Measurements from ENCODE around the gene GALNS.

GALNS gene, protein sequence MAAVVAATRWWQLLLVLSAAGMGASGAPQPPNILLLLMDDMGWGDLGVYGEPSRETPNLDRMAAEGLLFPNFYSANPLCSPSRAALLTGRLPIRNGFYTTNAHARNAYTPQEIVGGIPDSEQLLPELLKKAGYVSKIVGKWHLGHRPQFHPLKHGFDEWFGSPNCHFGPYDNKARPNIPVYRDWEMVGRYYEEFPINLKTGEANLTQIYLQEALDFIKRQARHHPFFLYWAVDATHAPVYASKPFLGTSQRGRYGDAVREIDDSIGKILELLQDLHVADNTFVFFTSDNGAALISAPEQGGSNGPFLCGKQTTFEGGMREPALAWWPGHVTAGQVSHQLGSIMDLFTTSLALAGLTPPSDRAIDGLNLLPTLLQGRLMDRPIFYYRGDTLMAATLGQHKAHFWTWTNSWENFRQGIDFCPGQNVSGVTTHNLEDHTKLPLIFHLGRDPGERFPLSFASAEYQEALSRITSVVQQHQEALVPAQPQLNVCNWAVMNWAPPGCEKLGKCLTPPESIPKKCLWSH

GRCh38 chr16:88856828-88857727 is at the start of gene GALNS, which contains the start of gene TRAPPC2L:
GALNS (minus strand) TSS chr16:88856947; CDS start chr16:88856877, 70 bp downstream.
TRAPPC2L (plus strand) TSS chr16:88857127; CDS start chr16:88857151, 24 bp downstream.
- DNase-seq = peak; percentile 97 to 100
- TF ChIP-seq POLR2A (IDR thresholded peaks at IDR 0.05; ENCODE audit: low read length) (peak; percentile 56), GATA1 (IDR thresholded peaks at IDR 0.05; ENCODE audit: low read depth, low read length) (no peak)

- no peak for DNase-seq
- TF ChIP-seq POLR2A (IDR thresholded peaks at IDR 0.05; ENCODE audit: low read length) (no peak), GATA1 (IDR thresholded peaks at IDR 0.05; ENCODE audit: low read depth, low read length) (no peak)
These were observed 49.3 kb upstream of the GALNS start for GRCh38 chr16:88906020-88906419.

- peak; percentile 24 to 53 for DNase-seq
- TF ChIP-seq POLR2A (IDR thresholded peaks at IDR 0.05; ENCODE audit: low read length) (no peak), GATA1 (IDR thresholded peaks at IDR 0.05; ENCODE audit: low read depth, low read length) (no peak)
These were observed 48.8 kb upstream of the GALNS start for GRCh38 chr16:88905563-88905962.

DNA sequence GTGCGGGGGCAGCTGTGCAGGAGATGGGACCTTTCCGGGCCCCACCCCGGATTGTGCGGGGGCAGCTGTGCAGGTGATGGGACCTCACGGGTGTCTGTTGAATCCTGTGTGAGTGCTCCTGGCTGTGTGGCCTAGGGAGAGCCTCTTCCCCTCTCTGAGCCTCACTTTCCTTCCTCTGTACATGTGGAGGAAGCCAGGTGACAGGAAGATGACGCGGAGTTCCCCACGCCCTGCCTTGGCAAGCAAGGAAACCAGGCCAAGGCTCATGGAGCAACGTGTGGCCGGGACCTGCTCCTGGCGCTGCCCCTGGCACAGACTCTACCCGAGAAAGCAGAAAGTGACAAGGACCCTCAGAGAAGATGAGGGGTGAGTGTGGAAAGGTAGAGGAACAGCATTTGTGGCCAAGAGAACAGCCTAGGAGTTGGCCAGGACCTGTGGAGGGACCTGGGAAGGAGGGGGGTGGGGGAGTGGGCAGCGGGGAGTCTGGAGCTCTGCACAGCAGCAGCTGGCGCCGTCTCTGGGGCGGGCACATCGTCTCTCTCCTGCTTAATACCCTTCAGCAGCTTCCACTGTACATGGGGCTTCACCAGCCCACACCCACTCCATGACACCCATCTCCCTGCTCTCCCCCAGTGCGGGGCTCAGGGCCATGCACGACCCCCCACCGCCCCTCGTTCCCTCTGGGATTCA is 48.1 kb upstream of the GALNS start:
- DNase-seq = no peak
- no peak for TF ChIP-seq GATA1 (IDR thresholded peaks at IDR 0.05; ENCODE audit: low read depth, low read length)

DNA sequence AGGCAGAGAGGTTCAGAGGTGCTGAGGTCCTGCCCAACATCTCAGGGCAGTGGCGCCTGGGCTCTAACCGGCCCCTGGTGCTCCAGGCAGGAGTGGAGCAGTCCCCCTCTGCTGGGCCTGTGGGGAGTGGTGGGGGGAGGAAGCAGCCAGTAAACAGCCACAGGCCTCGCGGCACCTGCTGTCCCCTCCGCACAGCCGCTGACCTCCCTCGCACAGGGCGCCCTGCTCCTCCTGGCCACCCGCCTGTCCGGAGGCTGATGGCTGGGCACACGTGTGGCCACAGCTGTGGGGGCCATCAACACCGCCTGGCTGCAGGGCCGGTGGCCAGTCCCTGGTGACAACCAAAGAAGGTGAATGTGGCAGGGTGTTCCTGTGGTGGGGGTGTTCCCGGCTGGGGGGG is 46.5 kb upstream of the GALNS start:
- TF ChIP-seq GATA1 (IDR thresholded peaks at IDR 0.05; ENCODE audit: low read depth, low read length) (no peak), POLR2A (IDR thresholded peaks at IDR 0.05; ENCODE audit: low read length) (no peak)

GRCh38 chr16:88902744-88903143 is 46.0 kb upstream of the GALNS start:
- TF ChIP-seq POLR2A (IDR thresholded peaks at IDR 0.05; ENCODE audit: low read length) (no peak), GATA1 (IDR thresholded peaks at IDR 0.05; ENCODE audit: low read depth, low read length) (no peak)
- no peak for DNase-seq

More for the DNA sequence above, 46.5 kb upstream of the GALNS start:
- no peak for DNase-seq

- TF ChIP-seq POLR2A (IDR thresholded peaks at IDR 0.05; ENCODE audit: low read length) = no peak
- no peak for TF ChIP-seq GATA1 (IDR thresholded peaks at IDR 0.05; ENCODE audit: low read depth, low read length)
- no peak for DNase-seq
These were observed 45.1 kb upstream of the GALNS start for GRCh38 chr16:88901718-88902337.

- no peak for DNase-seq
- TF ChIP-seq POLR2A (IDR thresholded peaks at IDR 0.05; ENCODE audit: low read length) (no peak), GATA1 (IDR thresholded peaks at IDR 0.05; ENCODE audit: low read depth, low read length) (no peak)
These were observed 43.9 kb upstream of the GALNS start for GRCh38 chr16:88900662-88901052.

DNA sequence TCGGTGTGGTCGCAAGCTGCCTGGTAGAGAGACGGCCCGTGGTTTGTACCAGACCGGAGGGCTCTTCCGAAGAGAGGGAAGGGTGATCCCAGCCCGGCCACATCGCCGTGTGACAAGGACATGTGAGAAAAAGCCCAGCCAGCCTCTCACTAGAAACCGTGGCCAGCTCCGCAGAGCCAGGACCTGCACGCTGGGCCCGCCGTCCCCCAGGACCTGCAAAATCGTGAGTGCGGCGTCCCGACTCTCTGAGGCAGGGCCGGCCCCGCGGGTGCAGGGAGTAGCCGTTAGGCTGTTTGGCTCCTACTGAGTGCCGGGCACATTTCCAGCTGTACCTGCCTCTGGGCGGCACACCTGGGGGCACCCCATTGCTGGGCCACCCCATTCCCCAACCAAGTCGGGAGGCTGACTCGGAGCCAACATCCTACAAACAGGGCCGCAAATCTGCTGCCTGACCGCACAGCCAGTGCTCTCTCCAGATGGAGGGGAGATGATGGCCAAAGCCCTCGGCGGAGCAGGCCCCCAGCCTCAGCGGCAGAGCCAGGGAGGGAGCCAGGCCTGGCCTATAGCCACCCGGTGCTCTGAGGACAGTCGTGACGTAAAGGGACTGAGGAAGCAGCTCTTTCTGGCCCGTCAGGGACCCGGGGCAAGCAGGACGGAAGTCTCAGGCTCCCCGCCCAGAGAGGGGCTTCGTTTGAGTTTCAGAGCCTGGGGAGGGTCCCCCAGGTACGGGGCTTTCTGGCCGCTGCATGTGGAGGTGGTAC is 43.3 kb upstream of the GALNS start:
- no peak for TF ChIP-seq GATA1 (IDR thresholded peaks at IDR 0.05; ENCODE audit: low read depth, low read length)
- no peak for TF ChIP-seq POLR2A (IDR thresholded peaks at IDR 0.05; ENCODE audit: low read length)
- no peak for DNase-seq

DNA sequence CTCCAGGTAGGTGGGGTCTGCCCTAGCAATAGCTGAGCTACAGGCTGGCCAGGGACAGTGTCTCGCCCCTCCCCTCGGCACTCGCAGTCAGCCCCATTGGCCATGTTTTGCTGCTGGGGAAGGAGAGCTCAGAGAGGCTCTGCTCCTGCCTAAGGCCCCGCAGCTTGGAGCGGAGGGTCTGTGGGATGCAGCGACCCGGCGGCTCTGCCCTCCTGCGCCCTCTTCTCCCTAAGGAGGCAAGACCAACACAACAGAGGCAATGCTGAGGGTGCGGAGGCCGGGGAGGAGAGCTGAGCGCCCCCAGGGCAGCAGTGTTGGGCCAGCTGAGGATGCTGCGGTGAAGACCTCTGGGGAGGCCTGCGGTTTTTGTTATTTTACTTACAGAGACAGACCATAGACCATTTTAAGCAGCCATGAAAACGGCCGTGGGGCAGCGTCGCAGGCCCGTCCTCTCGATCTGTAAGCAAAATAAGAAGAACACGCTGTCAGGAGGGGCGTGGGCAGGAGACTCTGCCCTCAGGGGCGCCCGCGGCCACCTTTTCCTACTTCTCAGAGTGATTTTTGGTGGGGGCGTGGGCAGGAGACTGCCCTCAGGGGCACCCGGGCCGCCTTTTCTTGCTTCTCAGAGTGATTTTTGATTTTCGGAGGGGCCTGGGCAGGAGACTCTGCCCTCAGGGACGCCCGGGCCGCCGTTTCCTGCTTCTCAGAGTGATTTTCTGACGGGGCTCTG is 41.1 kb upstream of the GALNS start:
- TF ChIP-seq POLR2A (IDR thresholded peaks at IDR 0.05; ENCODE audit: low read length) (no peak), GATA1 (IDR thresholded peaks at IDR 0.05; ENCODE audit: low read depth, low read length) (no peak)
- no peak for DNase-seq

- no peak for TF ChIP-seq GATA1 (IDR thresholded peaks at IDR 0.05; ENCODE audit: low read depth, low read length)
- no peak for DNase-seq
These were observed 39.7 kb upstream of the GALNS start for GRCh38 chr16:88896238-88897070.
